ENCODE measurements around the gene PCED1A. TPM values are rescaled to one million over a fixed set of nuclear protein-coding genes. Genes with fewer than 3 reads are reported as not detected.

Gene PCED1A
- total and polyA plus RNA-seq, 9 of the 15 experiments (the other 6 are each of a cell fraction or from before 2014, with no cell fraction given) = 1.5 to 11.5 (median 5.9) TPM

DNA sequence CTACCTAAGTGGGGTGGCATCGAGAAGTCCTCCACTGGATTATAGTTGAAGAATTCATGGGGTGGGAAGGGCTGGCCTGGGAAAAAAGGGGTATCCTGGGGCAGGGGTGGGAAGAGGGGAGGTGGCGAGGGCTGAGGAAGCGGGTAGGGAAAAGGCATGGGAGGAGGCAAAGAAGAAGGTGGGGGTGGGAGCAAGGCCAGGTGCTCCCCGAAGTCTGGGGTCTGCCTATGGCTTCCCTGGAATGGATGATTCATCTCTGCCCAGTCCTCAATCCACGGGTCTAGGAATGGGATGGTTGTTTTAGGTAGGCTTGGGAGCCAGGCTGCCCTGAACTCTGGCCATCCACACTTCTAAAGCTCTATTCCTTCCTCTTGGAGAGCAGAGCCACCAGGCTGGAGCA lies 4.4 kb downstream of the PCED1A start:
- H4K20me1 ChIP-seq (replicated peaks; ENCODE audit: control insufficient read depth, insufficient read depth, low read length) = no peaks in the 10 kb centered on the region
- H3K4me2 ChIP-seq (ENCODE audit: insufficient read depth, low read length) = no peak overlapping the region
- FAIRE-seq = no peak
- no peaks in the 10 kb centered on the region; the same call in 2 of the 3 replicates for H3K79me2 ChIP-seq (ENCODE audit: control insufficient read depth, insufficient read depth, low read length)
- ChIA-PET POLR2A (no interaction called here), CTCF (ENCODE audit: low intra/inter-chr PET ratio) (no interaction called here)
- BruUV-seq (replicated peaks) = no TSS peak
- H3K4me1 ChIP-seq (replicated peaks in 1 of 2; ENCODE audit: control insufficient read depth in 2 of 2, insufficient read depth in 2 of 2, low read length in 2 of 2) = peaks cover 4 to 20% of the 10 kb centered on the region in 2 experiments; a peak in 3 of 5 replicates
- H3K9me1 ChIP-seq (ENCODE audit: control insufficient read depth, insufficient read depth, low read length) = no peaks in the 10 kb centered on the region
- no peak overlapping the region for H3K27ac ChIP-seq (ENCODE audit: extremely low read depth, low read depth, low read length)
- no peak overlapping the region for H2AFZ ChIP-seq (ENCODE audit: low read depth, low read length)
- H3K27me3 ChIP-seq (ENCODE audit: control insufficient read depth in 2 of 2, insufficient read depth in 2 of 2, low read length in 2 of 2) = no peaks in the 10 kb centered on the region
- peak in 1 of 4 experiments; percentile 1 for DNase-seq (ENCODE audit: extremely low read depth in 1 of 4, low spot score in 3 of 4)
- intact Hi-C loops (cut with micrococcal nuclease) = no loop called here
- in situ Hi-C loops (cut with MboI) = no loop called here
- no peaks in the 10 kb centered on the region for H3K9me3 ChIP-seq (replicated peaks; ENCODE audit: control insufficient read depth, insufficient read depth, low read depth, low read length)
- H3K4me3 ChIP-seq = no peak overlapping the region
- H3K9ac ChIP-seq (ENCODE audit: insufficient read depth in 1 of 2, low read depth in 2 of 2, low read length in 2 of 2) = no peak overlapping the region
- no peak for ATAC-seq
- whole genome bisulfite sequencing (ENCODE audit: insufficient coverage, low coverage, missing lambda C conversion rate) = 0% methylated on average over 1 of the region's 5 CpGs
- H3K36me3 ChIP-seq (ENCODE audit: control insufficient read depth, insufficient read depth, low read length) = no peaks in the 10 kb centered on the region
- TF ChIP-seq ZNF583 (CRISPR knock-in tag; IDR thresholded peaks at IDR 0.05) = no peak
- TF ChIP-seq TAL1 (IDR thresholded peaks at IDR 0.05) = no peak
- TF ChIP-seq, protein P1, sequence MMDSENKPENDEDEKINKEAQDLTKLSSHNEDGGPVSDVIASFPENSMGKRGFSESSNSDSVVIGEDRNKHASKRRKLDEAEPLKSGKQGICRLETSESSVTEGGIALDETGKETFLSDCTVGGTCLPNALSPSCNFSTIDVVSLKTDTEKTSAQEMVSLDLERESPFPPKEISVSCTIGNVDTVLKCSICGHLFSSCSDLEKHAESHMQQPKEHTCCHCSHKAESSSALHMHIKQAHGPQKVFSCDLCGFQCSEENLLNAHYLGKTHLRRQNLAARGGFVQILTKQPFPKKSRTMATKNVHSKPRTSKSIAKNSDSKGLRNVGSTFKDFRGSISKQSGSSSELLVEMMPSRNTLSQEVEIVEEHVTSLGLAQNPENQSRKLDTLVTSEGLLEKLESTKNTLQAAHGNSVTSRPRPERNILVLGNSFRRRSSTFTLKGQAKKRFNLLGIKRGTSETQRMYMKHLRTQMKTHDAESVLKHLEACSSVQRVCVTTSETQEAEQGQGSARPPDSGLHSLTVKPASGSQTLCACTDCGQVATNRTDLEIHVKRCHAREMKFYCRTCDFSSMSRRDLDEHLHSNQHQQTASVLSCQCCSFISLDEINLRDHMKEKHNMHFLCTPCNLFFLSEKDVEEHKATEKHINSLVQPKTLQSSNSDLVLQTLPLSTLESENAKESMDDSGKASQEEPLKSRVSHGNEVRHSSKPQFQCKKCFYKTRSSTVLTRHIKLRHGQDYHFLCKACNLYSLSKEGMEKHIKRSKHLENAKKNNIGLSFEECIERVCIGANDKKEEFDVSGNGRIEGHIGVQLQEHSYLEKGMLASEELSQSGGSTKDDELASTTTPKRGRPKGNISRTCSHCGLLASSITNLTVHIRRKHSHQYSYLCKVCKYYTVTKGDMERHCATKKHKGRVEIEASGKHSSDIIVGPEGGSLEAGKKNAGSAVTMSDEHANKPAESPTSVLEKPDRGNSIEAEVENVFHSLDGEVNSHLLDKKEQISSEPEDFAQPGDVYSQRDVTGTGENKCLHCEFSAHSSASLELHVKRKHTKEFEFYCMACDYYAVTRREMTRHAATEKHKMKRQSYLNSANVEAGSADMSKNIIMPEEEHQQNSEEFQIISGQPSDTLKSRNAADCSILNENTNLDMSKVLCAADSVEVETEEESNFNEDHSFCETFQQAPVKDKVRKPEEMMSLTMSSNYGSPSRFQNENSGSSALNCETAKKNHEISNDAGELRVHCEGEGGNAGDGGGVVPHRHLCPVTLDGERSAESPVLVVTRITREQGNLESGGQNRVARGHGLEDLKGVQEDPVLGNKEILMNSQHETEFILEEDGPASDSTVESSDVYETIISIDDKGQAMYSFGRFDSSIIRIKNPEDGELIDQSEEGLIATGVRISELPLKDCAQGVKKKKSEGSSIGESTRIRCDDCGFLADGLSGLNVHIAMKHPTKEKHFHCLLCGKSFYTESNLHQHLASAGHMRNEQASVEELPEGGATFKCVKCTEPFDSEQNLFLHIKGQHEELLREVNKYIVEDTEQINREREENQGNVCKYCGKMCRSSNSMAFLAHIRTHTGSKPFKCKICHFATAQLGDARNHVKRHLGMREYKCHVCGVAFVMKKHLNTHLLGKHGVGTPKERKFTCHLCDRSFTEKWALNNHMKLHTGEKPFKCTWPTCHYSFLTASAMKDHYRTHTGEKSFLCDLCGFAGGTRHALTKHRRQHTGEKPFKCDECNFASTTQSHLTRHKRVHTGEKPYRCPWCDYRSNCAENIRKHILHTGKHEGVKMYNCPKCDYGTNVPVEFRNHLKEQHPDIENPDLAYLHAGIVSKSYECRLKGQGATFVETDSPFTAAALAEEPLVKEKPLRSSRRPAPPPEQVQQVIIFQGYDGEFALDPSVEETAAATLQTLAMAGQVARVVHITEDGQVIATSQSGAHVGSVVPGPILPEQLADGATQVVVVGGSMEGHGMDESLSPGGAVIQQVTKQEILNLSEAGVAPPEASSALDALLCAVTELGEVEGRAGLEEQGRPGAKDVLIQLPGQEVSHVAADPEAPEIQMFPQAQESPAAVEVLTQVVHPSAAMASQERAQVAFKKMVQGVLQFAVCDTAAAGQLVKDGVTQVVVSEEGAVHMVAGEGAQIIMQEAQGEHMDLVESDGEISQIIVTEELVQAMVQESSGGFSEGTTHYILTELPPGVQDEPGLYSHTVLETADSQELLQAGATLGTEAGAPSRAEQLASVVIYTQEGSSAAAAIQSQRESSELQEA (IDR thresholded peaks at IDR 0.05; ENCODE audit: low read depth) = no peak
- TF ChIP-seq ARID1B (IDR thresholded peaks at IDR 0.05) = no peak
- TF ChIP-seq RHOXF2B (CRISPR knock-in tag; conservative IDR thresholded peaks at IDR 0.05) = no peak
- TF ChIP-seq, protein P2, sequence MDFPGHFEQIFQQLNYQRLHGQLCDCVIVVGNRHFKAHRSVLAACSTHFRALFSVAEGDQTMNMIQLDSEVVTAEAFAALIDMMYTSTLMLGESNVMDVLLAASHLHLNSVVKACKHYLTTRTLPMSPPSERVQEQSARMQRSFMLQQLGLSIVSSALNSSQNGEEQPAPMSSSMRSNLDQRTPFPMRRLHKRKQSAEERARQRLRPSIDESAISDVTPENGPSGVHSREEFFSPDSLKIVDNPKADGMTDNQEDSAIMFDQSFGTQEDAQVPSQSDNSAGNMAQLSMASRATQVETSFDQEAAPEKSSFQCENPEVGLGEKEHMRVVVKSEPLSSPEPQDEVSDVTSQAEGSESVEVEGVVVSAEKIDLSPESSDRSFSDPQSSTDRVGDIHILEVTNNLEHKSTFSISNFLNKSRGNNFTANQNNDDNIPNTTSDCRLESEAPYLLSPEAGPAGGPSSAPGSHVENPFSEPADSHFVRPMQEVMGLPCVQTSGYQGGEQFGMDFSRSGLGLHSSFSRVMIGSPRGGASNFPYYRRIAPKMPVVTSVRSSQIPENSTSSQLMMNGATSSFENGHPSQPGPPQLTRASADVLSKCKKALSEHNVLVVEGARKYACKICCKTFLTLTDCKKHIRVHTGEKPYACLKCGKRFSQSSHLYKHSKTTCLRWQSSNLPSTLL (IDR thresholded peaks at IDR 0.05) = no peak
- no peak for TF ChIP-seq ZBTB49 (CRISPR knock-in tag; IDR thresholded peaks at IDR 0.05; ENCODE audit: borderline replicate concordance)
- TF ChIP-seq KLF6 (CRISPR knock-in tag; IDR thresholded peaks at IDR 0.05; ENCODE audit: borderline replicate concordance) = no peak
- no peak for TF ChIP-seq ZNF253 (CRISPR knock-in tag; conservative IDR thresholded peaks at IDR 0.05)
- TF ChIP-seq TFAP4 (CRISPR knock-in tag; IDR thresholded peaks at IDR 0.05; ENCODE audit: borderline replicate concordance) = no peak
